Hematopoietic multipotent progenitor cell treated with erythropoietin and hydrocortisone succinate and interleukin-3 and kit ligand, for 17 days (in vitro differentiated cells): ENCODE measurements around the gene SLC35F3.

Source experiments
- DNase-seq: peaks from one replicate; pipeline ENCODE4 v3.0.0-alpha.2; 2015; ENCODE audit warnings: low spot score

Gene SLC35F3

DNA sequence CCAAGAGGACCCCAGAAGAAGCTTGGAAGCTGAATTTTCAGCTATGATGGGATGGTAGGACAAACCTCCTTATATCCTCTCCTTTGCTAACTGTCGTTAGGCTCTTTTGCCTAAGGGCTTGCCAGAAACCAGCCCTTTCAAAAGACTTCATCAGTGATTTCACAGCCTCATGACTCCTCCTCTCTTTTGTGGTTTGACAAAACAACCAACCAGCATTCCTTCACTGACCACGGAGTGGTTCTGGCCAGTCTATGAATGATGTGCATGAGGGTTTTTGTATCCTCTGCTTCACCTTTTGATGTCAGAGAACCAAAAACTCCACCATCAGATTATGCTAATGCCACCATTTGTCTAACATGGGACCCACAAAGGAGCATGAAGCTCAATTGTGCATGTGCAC, 351.9 kb downstream of the SLC35F3 start:
- DNase-seq, result no peak

DNA sequence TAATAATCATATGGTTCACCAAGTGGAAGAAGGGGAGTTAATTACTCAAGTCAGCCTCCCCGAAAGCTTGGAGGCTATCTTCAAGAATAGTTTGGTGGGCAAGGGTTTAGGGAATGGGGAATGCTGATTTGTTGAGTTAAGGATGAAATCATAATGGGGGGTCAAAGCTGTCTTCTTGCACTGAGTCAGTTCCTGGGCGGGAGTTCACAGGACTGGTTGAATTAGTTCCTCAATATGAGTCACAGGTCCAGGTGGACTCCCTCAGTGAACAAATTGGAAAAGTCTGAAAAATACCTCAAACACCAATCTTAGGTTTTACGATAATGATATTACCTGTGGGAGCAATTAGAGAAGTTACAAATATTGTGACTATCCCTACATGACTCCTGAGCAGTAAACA, 353.6 kb downstream of the SLC35F3 start:
- no peak for DNase-seq

DNA sequence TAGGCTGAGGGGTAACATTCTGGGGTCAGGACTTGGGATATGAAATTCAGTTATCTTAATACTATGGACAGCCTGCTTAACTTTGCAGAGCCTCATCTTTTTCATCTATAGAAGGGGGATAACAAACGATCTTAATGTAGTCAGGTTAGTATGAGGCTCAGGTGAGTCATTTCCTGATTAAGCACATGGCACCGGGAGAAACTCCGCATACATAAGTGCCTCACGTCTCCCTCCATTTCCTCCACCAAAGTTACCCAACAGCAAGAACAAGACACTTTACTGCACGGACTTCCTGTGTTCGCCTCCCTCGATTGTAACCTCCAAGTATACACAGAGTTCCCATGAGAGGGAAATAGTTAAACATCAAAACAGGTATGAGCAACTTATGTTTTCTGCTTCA, 356.1 kb downstream of the SLC35F3 start:
- no peak for DNase-seq

DNA sequence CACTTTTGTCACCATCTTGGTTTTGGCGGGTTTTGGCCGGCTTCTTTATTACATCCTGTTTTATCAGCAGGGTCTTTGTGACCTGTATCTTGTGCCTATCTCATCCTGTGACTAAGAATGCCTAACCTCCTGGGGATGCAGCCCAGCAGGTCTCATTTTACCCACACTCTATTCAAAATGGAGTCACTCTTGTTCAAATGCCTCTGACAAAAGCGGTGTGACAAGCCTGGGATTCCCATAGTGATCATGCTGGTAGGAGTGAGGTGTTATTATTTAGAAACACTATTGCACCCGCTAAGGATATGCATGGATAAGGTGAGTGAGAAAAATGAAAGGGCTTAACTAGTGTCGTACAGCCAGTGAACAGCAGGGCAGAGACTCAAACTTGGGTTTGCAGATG, 357.1 kb downstream of the SLC35F3 start:
- no peak for DNase-seq

DNA sequence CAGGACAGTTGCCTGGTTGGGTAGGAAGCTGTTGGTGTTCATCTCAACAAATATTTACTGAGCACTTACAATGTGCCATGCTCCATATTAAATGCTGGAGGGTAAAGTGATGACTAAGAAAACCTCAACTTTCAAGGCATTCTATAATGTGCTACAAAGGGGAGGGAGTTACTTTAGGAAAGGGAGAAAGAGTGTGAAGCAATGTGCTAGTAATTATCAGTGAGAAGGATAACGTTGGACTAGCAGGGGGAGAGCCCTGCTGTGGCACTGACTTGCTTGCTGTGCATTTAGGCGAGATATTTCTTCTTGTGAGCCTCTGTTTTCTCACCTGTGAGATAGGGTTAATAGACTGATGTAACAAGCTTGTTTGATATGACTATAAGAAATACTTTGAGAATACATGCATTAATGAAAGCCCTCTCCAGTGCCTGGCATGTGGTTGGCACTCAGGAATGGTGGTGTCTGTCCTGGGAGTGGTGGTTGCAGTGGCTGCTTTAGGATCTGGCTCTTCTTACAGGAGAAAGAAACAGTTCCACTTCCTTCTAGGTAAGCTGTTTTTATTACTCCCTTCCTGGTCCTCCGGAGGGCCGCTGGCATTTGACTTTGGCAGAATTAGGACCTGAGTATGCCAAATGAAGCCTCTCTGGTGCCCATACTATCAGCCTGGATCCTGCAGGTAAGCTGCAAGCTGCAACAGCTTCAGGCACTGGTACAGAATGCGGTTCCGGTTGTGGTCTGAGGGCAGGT, 357.7 kb downstream of the SLC35F3 start:
- DNase-seq, result no peak

DNA sequence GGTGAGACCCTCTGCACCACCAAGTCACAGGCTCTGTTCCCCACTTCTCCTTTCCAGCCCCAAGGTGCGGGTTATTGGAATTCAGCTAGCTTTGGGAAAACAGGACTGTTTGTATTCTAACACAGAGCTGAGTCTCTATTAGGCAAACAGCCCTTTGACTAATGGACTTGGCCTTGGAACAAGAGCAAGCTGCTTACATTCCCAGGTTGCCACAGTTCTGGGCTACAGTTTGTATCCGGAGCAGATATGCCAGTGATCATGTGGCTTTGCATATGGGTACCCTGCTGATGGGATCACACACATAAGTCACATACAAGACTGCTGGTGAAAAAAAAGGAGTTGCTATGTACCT, 358.3 kb downstream of the SLC35F3 start:
- DNase-seq, result no peak

DNA sequence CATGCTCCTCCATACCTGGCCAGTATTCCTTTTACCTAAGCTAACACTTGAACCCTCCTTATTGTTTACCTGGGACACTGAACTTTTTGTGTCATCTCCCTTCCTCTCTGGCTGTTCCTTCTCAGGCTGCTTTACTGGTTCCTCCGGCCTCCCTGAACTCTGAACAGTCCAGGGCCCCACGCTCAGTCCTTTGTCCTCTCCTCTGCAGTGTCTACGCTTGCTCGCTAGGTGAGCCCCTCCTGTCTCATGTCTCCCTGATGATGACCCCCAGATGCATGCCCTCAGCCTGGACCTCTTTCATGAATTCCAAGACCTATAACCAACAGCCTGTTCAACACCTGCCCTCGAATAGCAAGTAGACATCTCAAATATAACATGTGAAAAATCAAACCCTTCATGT, 360.4 kb downstream of the SLC35F3 start:
- no peak for DNase-seq

DNA sequence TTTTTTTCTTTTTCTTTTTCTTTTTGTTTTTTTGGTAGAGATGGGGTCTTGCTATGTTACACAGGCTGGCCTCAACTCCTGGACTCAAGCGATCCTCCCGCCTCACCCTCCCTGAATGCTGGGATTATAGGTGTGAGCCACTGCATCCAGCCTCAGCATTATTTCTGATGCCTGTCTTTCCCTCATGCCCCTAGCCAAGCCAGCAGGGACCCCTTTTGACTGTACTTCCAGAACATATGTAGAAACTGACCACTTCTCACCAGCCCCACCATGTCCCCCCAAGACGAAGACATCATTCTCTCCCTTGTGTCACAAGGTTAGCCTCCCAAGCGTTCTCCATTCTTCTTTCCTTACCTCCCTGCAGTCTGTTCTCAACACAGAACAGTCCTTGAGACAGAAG, 360.8 kb downstream of the SLC35F3 start:
- DNase-seq, result no peak

DNA sequence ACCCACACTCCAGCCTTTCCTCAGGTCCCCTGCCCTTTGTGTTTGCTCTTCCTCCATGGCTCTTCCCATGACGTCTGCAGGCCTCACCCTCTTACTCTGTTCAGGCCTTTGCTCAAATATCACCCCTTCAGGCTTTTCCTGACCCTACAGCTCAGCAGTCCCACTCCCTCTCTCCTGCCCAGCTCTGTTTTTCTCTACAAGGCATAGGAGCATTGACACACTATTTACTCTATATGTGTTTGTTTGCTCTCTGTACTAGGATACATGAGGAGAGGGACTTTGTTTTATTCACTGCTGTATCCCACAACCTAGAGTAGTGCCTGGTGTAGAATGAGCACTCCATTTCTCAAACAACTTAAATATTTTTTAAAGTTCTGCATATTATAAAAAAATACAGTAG, 361.4 kb downstream of the SLC35F3 start:
- DNase-seq, result no peak

DNA sequence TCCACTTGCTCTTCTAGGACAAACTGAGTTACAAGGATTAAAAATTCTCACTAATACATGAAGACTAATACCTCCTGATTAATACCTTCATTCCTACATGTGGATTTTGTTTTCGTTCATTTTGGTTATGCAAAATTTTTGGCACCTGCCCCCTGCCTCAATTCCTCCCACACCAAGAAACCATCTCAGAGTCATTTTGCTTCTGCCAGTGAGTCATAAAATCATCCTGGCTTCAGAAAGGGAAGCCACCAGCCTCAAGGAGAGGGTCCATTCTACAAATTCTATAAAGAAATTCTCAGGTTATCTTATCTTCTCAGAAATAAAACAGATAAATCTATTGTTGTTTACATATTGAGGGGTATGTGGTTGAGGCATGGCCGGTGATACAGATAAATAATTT, 365.6 kb downstream of the SLC35F3 start:
- no peak for DNase-seq

DNA sequence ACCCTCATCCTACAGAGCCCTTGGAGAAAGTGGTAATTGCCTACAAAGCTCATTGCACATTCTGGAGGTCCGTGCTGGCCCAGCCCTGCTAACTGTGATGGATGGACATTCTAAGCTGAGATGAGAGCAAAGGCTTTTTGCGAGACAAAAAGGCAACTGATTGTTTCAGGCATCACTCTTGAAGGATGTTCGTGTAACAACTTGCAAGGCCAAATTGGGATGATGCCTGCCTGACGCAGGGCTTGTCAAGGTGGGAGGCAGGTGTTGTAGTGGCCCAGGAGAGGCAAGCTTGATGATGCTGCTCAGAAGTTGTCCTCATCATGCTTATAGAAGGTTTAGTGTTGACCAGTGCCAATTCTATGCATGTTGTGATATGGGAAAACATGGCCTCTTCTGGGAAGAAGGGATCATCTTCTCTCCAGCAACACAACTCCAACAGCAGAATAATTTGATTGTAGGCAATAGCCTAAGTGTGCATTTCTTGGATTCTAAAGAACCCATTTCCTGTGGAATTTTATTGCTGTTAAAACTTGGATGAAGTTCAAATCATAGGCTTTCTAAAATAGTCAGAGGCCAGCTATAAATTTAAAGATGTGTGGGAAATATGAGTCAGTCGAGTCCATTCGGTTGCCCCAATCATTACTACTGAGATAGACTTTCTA, 366.2 kb downstream of the SLC35F3 start:
- DNase-seq, result no peak

DNA sequence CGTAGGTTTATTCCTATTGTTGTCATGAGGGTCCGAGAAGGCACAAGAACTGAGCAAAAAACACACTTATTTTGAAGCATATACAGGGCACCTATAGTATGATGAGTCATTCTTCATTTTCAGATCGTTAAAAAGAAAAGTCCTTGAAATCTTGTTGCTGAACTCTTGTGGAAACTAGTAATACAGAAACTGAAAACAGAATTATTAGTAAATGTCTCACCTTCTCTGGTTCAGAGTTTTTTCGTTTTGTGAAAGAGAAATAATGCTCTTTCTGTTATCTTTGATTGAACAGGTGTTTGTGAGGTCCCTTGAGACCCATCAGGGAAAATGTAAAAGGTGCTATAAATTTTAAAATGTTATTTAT, 366.7 kb downstream of the SLC35F3 start:
- no peak for DNase-seq

DNA sequence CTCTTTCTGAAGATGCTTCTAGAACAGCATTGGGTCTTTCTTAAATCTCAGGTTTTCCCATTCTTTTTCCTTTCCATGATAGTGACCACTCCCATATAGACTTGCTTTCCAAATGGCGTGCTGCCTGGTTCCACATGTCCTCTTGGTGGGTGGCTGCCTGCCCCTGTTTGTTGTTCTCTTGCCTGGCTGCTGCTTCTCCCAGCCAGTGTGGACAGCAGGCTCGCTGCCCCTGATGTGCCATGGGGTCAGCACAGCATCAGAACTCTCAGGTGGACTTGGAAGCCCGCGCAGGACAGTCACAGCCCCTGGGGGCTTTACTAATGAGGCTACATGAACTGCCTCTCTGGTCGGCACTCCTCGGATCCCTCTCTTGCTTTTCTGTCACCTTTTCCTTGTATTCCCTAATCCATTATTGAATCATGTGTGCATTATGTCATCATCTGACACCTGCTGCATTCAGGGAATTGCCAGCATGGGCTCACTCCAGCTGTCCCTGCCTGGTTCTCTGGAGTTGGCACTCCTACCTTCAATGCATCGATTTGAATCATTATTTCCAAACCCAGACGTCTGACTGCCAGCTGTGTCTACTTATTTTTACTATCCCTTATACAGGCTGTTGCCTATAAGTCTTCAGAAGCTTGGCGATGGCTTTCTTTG, 368.3 kb downstream of the SLC35F3 start:
- no peak for DNase-seq

DNA sequence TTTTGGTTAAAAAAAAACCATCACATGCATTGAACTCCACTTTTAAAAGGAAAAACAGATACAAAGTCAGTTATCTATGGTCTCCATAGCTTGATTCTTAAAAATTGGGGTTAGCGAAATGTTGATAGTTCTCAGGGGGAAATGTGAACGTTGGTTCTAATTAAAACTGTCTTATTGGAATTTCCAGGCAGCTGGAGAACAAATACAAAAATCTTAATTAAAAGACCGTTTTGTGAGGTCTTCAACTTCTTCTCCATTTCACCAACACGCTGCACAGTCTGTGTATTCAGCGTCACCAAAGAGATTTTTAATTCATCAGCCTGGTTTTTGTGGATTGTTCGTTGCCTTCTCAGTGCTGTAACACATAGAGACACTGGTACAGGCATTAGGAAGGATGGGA, 369.5 kb downstream of the SLC35F3 start:
- DNase-seq, result no peak

DNA sequence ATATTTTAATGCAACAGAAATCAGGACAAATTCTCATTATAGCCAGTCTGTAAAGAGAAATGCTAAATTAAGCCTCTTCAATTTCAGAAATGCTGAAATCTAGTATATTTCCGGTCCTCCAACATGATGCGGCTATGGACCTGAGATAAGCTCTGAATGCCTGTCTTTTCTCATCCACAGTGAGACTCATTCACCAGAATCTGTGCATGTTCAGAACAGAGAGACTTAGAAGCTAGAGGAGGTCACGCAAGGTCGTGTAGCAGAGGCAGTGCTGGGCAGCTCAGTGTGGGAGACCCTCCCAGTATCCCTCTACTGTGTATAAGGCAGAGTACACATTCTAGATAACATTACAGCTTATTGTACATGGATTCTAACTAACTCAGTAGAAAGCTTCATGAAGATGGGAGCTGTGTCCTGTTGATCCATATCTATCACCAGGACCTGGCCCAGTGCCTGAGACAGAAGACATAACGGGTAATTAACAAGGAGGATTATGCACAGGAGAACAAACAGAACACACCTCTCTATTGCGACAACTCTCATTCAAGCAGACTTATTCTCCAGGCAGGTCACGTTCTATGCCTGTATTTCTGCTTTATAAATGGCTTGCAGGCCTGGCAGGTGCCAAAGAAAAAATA, 371.8 kb downstream of the SLC35F3 start:
- no peak for DNase-seq

DNA sequence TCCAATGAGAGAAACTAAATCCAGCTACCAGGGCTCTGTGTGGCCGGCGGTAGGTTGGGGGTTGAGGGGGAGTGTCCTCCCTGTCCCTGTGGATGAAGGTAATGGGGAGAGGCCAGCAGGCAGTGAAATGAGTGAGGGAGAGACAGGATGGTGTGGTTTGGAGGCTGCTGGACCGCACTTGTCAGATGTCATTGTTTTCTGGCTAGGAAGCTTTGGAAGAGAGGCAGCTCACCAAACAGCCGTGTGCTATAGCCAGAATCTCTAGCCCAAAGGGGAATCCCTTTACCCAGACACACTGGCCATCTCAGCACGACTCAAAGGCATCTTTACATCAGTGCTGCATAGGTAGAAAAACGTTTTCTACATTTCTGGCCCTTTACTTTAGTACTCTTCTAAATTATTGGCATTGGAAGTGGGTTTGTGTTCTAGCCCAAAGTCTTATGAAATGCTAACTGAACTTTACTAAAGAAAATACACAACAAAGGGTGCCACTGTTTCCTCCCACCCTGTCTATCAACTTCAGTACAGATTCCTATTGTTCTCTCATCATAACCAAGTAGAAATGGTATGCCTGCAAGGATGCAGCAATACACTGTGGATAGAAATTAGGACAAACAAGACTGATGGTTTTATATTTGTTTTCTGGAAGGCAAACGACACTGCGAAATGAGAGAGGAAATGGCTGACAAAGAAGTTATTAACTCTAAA, 372.8 kb downstream of the SLC35F3 start:
- DNase-seq, result no peak

DNA sequence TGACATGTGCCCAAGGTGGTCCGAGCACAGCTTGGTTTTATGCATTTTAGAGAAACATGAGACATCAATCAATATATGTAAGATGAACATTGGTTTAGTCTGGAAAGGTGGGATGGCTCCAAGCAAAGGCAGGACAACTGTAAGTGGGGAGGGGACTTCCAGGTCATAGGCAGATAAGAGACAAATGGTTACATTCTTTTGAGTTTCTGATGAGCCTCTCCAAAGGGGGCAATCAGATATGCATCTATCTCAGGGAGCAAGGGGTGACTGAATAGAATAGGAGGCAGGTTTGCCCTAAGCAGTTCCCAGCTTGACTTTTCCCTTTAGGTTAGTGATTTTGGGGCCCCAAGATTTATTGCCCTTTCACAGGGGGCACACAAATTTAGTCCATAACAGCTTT, 374.5 kb downstream of the SLC35F3 start:
- no peak for DNase-seq

DNA sequence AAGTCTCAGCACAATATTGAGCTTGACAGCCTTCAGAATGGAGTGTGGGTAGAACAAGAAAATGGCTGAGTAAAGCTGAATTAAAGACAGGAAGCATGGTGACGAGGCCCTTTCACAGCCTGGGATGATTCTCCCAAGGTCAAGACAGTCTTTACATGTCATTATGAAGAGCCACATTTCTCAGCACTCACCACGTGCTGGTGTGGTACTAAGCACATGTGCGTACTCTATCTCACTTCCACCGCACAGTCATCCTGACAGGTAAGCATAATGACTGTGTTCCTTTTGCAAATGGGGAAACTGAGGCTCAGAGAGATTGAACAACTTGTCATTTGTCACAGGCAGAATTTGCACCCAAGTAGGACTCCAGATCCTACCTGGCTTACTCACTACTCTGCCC, 376.0 kb downstream of the SLC35F3 start:
- no peak for DNase-seq

DNA sequence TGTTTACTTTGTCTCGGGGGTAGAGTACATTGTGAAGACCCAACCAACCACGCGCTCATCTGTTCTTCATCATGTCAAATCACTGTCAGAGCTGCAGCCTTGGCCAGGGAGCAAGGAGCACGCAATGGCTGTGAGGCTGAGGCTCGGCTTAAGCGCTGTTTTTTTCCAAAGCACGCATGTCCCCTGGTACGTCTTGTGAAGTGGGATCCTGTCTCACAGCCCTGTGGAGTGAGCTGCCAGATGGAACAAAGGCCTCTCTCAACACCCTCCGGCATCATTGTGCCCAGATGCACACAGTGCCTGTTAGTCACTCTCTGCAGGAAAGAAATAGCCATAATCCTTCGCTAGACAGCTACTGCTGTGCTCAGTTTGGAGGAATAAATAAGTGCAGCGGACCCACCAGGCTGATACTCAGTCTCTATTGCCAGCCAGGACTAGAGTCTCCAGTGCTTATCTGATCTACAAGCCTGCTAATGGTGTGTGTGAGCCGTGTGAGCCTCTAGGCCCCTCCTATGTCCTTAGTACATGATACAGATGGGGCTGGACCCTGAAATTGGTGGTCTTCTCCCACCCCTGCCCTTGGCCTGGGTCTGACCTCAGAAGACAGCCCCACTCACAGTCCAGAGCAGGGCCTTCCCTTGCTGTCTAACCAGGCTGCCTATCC, 377.5 kb downstream of the SLC35F3 start:
- DNase-seq, result no peak

DNA sequence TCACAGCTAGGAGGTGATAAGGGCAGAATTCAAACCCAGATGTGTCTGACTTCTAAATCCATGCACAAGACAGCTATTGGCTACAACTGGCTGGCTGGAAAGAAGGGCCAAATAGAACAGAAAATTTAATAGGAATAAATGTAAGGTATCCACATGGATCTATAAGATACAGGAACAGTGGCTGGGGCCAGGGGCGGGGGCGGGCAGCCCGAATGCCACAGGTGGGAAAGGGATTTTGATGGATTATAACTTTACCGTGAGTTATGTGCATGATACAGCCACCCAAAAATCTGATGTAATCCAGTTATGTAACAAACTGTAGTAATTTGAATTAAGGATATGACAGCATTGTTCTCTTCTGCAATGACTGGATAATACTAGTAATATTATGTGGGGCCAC, 381.7 kb downstream of the SLC35F3 start:
- DNase-seq, result no peak

DNA sequence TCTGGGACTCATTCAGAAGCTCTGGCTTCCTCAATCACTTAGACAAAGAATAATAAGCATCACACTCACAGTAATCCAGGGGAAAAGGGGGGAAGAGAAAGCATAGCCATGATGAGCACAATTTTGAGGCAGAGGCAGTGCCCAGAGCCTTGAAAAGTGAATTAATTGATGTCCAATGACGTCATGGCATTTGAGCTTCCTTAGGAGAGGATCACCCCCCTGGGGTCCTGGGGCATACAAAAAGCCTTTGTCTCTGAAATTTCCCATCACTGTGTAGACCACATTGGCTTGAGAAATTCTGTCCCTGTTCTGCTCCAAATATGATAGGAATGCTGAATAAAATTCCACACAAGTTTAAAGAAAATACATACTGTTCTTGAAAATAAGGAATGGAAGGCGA, 384.5 kb downstream of the SLC35F3 start:
- no peak for DNase-seq
